ENCODE results near the gene ANAPC16.

The ANAPC16 gene

DNA sequence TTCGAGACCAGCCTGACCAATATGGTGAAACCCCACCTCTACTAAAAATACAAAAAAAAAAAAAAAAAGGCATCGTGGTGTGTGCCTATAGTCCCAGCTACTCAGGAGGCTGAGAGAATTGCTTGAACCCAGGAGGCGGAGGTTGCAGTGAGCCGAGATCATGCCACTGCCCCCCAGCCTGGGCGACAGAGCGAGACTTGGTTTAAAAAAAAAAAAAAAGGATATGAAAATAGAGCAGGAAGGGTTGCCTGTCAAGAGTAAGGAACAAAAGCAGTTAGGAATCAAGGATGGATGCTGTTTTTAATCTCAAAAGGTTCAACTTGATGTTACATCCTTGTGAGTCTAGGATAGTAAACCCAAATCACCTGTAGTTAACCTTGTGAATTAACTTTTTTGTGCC is 12.0 kb downstream of the ANAPC16 start:
- POLR2A ChIA-PET: no interaction called here
- H3K4me3 ChIP-seq (ENCODE audit: low read depth, low read length): no peak overlapping the region
- CTCF ChIA-PET: interaction anchor here (1.7 to 1.9 kb wide), 2 partner anchors 102 to 109 kb away, joined by 6 to 8 read pairs; no protein-coding TSS in a partner anchor
- TF ChIP-seq, protein P1, sequence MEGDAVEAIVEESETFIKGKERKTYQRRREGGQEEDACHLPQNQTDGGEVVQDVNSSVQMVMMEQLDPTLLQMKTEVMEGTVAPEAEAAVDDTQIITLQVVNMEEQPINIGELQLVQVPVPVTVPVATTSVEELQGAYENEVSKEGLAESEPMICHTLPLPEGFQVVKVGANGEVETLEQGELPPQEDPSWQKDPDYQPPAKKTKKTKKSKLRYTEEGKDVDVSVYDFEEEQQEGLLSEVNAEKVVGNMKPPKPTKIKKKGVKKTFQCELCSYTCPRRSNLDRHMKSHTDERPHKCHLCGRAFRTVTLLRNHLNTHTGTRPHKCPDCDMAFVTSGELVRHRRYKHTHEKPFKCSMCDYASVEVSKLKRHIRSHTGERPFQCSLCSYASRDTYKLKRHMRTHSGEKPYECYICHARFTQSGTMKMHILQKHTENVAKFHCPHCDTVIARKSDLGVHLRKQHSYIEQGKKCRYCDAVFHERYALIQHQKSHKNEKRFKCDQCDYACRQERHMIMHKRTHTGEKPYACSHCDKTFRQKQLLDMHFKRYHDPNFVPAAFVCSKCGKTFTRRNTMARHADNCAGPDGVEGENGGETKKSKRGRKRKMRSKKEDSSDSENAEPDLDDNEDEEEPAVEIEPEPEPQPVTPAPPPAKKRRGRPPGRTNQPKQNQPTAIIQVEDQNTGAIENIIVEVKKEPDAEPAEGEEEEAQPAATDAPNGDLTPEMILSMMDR (IDR thresholded peaks at IDR 0.05; ENCODE audit: insufficient read depth, low read length, missing control alignments): no peak
- DNase-seq (ENCODE audit: low read depth, low spot score): no peak

DNA sequence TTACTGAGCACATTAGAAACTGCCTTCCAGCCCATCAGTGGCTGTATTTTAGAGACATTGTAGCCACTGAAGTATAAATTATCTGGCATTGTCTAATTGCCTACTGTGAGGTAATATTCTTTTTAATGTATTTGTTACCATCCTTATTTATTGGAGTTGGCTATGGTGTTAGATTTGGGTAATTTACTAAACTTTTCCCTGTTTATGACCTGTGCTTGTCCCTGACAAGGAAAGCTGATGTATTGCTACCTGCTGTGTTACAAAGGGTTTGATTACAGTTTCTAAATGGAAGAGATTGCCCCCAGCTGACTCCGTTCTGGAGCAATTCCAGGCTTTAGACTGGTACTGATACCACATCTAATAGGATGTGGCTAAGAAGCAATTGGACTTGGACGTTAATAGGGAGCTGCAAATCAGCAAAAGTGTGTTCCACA is 12.5 kb downstream of the ANAPC16 start:
- CTCF ChIA-PET: interaction anchor here (0.6 to 2.0 kb wide), 6 partner anchors 10 to 332 kb away, joined by 3 to 11 read pairs (median 4); no protein-coding TSS in a partner anchor
- no peak overlapping the region for H3K4me3 ChIP-seq (ENCODE audit: low read depth, low read length)
- POLR2A ChIA-PET: no interaction called here

DNA sequence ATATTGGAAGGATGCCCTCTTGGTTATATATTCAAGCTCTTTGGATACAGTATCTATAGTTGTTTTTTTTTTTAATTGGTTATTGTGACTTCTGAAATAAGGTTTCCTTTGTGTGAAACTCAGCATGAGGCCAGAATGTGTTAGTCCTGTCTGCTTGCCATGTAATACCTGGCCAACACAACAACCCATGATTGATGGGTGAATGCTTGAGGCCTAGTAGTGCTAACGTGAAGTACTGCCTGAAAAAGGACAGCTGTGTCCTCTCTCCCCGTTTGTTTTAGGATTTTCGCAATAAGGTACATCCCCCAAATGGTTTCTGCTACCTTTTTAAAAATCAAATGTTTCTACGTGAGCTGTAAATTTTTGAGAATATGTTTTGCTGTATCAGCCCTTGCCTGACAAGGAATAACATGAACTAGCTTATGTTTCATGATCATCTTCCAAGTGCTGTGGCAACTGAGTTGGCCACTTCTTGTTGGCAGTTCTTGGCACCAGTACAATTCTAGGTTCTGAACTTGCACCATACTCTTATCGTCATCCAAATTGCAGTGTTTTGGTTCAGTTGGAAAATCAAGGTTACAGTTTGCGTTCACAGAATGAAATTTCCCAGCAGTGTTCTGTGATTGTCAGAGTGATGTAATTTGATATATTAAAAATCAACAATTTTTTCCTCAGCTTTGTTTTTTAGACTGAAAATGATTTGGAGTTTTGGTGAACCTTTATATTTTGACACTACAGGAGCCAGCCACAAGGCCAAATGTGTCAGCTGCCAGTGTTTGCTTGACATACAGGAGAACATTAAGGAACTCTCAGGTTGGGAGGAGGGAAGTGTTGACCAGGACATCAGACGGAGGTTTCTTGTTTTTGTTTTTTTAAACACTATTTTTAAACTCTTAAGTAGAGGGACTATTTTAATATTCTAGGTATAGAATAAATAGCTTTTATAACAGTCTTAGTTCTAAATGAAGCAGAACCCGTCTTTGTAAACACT is 13.7 kb downstream of the ANAPC16 start:
- no peak overlapping the region for H3K4me3 ChIP-seq (ENCODE audit: low read depth, low read length)
- TF ChIP-seq, protein P1 (IDR thresholded peaks at IDR 0.05; ENCODE audit: insufficient read depth, low read length, missing control alignments): no peak
- ChIA-PET POLR2A (no interaction called here), CTCF (interaction anchor here (0.6 to 2.0 kb wide), 10 partner anchors 8 to 392 kb away, joined by 3 to 11 read pairs (median 6); no protein-coding TSS in a partner anchor)
- DNase-seq (ENCODE audit: low read depth, low spot score): no peak

More for the DNA sequence above, 12.5 kb downstream of the ANAPC16 start:
- TF ChIP-seq, protein P1 (IDR thresholded peaks at IDR 0.05; ENCODE audit: insufficient read depth, low read length, missing control alignments): no peak
- no peak for DNase-seq (ENCODE audit: low read depth, low spot score)

DNA sequence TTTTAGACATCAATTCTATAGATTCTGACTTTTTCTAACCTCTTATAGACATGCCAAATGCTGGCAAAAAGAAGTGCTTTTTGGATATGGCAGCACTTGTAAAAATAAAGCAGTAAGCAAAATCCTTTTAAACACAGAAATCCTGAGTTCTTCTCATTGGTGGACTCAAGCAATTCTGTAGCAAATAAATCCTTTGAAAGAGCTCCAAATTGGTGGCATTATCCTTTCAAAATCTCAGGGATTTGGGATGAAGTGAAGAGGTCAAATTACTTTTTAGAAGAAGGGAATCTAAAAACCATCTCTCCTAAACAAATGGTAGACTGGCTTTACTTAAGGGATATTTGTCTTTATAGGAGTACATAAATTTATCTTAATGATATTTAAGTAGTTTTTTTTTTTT is 17.8 kb downstream of the ANAPC16 start:
- ChIA-PET CTCF (interaction anchor here (0.6 to 0.9 kb wide), 2 partner anchors 337 to 1171 kb away, joined by 3 to 4 read pairs; no protein-coding TSS in a partner anchor), POLR2A (interaction anchor here (0.9 kb wide), 1 partner anchor 41 kb away, joined by 3 read pairs; no protein-coding TSS in a partner anchor)
- DNase-seq (ENCODE audit: low read depth, low spot score): no peak
- TF ChIP-seq, protein P1 (IDR thresholded peaks at IDR 0.05; ENCODE audit: insufficient read depth, low read length, missing control alignments): no peak
- no peak overlapping the region for H3K4me3 ChIP-seq (ENCODE audit: low read depth, low read length)

DNA sequence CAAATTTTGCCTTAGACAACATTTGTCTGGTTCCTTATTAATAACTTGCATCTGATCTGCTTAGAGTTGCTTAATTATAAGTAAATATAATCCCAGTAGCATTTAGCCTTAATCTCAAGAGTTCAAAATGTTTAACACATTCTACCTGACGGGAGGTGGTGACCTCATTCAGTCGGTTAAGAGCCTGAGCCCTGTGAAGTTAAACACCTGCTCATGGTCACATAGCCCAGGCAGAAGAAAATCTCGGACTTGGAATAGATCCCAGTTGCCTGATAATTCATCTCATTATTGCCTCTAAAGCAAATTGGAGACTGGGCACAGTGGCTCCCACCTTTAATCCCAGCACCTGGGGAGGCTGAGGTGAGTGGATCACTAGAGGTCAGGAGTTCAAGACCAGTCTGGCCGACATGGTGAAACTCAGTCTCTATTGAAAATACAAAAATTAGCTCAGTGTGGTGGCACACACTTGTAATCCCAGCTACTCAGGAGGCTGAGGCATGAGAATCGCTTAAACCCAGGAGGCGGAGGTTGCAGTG is 18.8 kb downstream of the ANAPC16 start:
- TF ChIP-seq, protein P1 (IDR thresholded peaks at IDR 0.05; ENCODE audit: insufficient read depth, low read length, missing control alignments): no peak
- H3K4me3 ChIP-seq (ENCODE audit: low read depth, low read length): no peak overlapping the region
- ChIA-PET CTCF (no interaction called here), POLR2A (no interaction called here)
- DNase-seq (ENCODE audit: low read depth, low spot score): no peak
